GM08714 (cell line): Measurements from ENCODE around the gene SPRR2E.
"Not testable (repeated sequence)": the region's sequence is repeated elsewhere in the genome, so short reads cannot be mapped to it uniquely, and the experiment has no call there.

Experiments used
- H3K4me3 ChIP-seq: fragments of 200-500 bp; sonication (Bioruptor generic); 2 replicates; pipeline ENCODE4 v1.5.1; 2014; ENCODE audit warnings: mild to moderate bottlenecking, low read length, inconsistent platforms
- ZNF274 ChIP-seq: IDR thresholded peaks from 2 replicates; pipeline ENCODE4 v1.6.1; 2012; ENCODE audit warnings: mild to moderate bottlenecking, low read depth, low read length

Gene SPRR2E

GRCh38 chr1:153094426-153094825 lies at the start of gene SPRR2E:
SPRR2E (minus strand) TSS chr1:153094526; CDS start chr1:153093751, 775 bp downstream.
- no peak for TF ChIP-seq ZNF274
- no peak within 1 kb of the TSS for H3K4me3 ChIP-seq

GRCh38 chr1:153141377-153141776 lies 47.1 kb upstream of the SPRR2E start:
- TF ChIP-seq ZNF274 = no peak
- H3K4me3 ChIP-seq = no peak overlapping the region

GRCh38 chr1:153140484-153140883 lies 46.2 kb upstream of the SPRR2E start:
- no peak for TF ChIP-seq ZNF274
- H3K4me3 ChIP-seq = no peak overlapping the region

GRCh38 chr1:153133743-153134142 lies 39.4 kb upstream of the SPRR2E start:
- TF ChIP-seq ZNF274 = no peak

DNA sequence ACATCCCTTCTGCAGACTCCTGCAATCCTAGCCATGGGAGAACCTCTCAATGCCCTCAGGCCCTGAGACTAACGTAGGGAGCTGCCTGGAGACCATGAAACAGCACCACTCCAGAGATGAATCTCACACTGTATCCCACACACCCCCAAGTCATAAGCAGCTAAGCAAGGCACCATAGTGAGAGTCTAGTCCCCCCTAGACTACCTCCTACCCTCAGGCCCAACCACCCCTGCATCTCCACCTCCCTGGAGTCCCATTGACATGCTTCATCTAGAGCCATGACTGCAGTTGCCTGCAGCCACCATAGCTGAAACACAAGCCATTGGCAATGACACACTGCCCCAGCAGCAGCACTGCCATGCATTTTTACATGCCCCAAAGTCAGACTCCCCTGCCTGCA lies 38.9 kb upstream of the SPRR2E start:
- TF ChIP-seq ZNF274 = no peak
- no peak overlapping the region for H3K4me3 ChIP-seq

More at GRCh38 chr1:153133743-153134142, 39.4 kb upstream of the SPRR2E start:
- H3K4me3 ChIP-seq = no peak overlapping the region

- not testable (repeated sequence) for H3K4me3 ChIP-seq
These were observed 34.4 kb upstream of the SPRR2E start for GRCh38 chr1:153128688-153129087.

DNA sequence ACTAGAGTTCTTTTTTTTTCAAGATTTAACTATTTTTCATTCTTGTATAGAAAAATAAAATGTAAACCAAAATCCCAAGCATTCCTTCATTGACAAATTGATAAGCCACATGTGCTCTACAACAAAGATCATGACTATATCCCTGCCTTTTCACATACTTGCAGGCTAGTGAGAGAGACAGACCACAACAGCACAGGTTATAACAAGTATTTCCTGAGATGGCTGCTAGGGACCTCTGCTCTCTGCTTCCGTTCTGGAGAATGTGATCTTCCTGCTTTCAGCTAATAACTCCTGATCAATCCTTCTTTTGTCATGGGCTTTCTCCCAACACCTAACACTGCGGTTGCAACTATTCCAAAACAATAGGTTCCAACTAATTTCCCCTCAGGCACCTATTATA lies 33.0 kb upstream of the SPRR2E start:
- no peak overlapping the region for H3K4me3 ChIP-seq
- no peak for TF ChIP-seq ZNF274

- H3K4me3 ChIP-seq = no peak overlapping the region
- TF ChIP-seq ZNF274 = no peak
These were observed 31.2 kb upstream of the SPRR2E start for GRCh38 chr1:153125536-153125935.

- not testable (repeated sequence) for H3K4me3 ChIP-seq
These were observed 29.5 kb upstream of the SPRR2E start for GRCh38 chr1:153123793-153124192.

- no peak overlapping the region for H3K4me3 ChIP-seq
- no peak for TF ChIP-seq ZNF274
These were observed 28.6 kb upstream of the SPRR2E start for GRCh38 chr1:153122831-153123421.

- no peak for TF ChIP-seq ZNF274
- H3K4me3 ChIP-seq = no peak overlapping the region
These were observed 26.6 kb upstream of the SPRR2E start for GRCh38 chr1:153120945-153121344.

GRCh38 chr1:153119491-153119971 lies 25.2 kb upstream of the SPRR2E start:
- no peak for TF ChIP-seq ZNF274
- H3K4me3 ChIP-seq = no peak overlapping the region

- H3K4me3 ChIP-seq = not testable (repeated sequence)
These were observed 20.9 kb upstream of the SPRR2E start for GRCh38 chr1:153115264-153115663.

DNA sequence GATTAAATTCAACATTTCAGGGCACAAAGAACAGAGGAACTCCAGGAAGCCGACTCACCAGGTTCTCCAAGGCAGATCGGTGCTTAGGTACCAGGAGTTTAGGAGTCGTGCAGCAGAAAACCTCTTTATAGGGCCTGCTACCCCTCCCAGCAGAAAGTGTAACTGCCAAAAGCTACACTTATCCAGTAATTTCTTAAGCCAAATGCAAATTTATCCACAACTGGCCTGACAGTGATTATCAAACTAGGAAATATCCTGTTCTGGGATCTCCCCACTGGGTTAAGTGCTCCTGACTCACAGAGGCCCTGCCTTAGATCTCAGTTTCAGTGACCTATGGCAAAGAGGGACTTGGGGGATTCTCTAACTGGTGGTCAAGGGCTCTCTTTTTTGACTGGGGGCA lies 19.1 kb upstream of the SPRR2E start, which contains the start of gene SPRR2F:
Gene SPRR2F (minus strand): TSS at position 101 of the 400 bp plus-strand sequence. CDS start 783 bp downstream, outside the sequence.
- no peak within 1 kb of the TSS for H3K4me3 ChIP-seq
- TF ChIP-seq ZNF274 = no peak

DNA sequence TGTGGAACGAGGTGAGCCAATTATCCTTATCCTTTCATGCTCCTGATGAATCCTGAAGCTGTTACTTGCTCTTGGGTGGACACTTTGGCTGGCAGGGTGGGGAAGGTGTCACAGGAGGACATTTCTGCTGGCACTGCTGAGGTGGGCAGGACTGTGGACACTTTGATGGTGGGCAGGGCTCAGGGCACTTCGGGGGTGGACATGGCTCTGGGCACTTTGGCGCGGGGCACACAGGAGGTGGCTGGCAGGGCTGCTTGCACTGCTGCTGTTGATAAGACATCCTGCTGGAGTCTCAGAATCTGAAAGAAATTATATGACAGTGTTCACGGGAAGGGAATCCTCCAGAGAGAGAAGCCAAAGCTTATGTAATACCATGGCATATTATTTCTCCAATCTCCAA lies 18.1 kb upstream of the SPRR2E start:
- H3K4me3 ChIP-seq = not testable (repeated sequence)

- no peak overlapping the region for H3K4me3 ChIP-seq
- TF ChIP-seq ZNF274 = no peak
These were observed 5.9 kb upstream of the SPRR2E start for GRCh38 chr1:153100245-153100644.
